Peyer's patch (tissue), 4 donors: Measurements from ENCODE around the gene NCKAP5. TPM values are rescaled to one million over a fixed set of nuclear protein-coding genes. Genes with fewer than 3 reads are reported as not detected.
"Not testable (repeated sequence)": the region's sequence is repeated elsewhere in the genome, so short reads cannot be mapped to it uniquely, and the experiment has no call there.

Experiments
- DNase-seq, 3 donors: peaks; one replicate each; pipeline ENCODE4 v3.0.0-alpha.2; 2017 to 2019
- H3K27ac ChIP-seq, 4 donors: fragments of 200-600 bp; sonication (generic); one replicate each; pipeline ENCODE4 v1.5.1; 2016 to 2019
- H3K27me3 ChIP-seq, 2 donors: fragments of 200-600 bp; sonication (generic); one replicate each; pipeline ENCODE4 v1.5.1; 2019
- H3K36me3 ChIP-seq, 3 donors: fragments of 200-600 bp; sonication (generic); one replicate each; pipeline ENCODE4 v1.5.1; 2016 to 2019
- H3K4me1 ChIP-seq, 4 donors: fragments of 200-600 bp; sonication (generic); one replicate each; pipeline ENCODE4 v1.5.1; 2016 to 2019
- H3K4me3 ChIP-seq, 4 donors: fragments of 200-600 bp; sonication (generic); 1 replicate in 3 of 4; 2 replicates in 1 of 4; pipeline ENCODE4 v1.5.1; 2016 to 2019; ENCODE audit warnings: mild to moderate bottlenecking in 1 of 4
- H3K9me3 ChIP-seq, 4 donors: fragments of 200-600 bp; sonication (generic); one replicate each; pipeline ENCODE4 v1.5.1; 2016 to 2019; ENCODE audit warnings: mild to moderate bottlenecking in 1 of 4
- POLR2A ChIP-seq, 2 donors: fragments of 450-650 bp; IDR thresholded peaks; one replicate each; pipeline ENCODE4 v1.5.1; 2017; ENCODE audit warnings: antibody characterized with exemption in 2 of 2, mild to moderate bottlenecking in 2 of 2, moderate library complexity in 2 of 2
- total RNA-seq, 4 donors: library from RNA; depleted of rRNA; stranded (reverse); fragments of >200 nt; gene quantifications; one replicate each; pipeline ENCODE4 v1.1.0, GENCODE V29; 2016
- TF ChIP-seq, protein P1 (sequence below), 6 experiments: fragments of 450-650 bp in 4 of 6; fragments of 200-600 bp in 2 of 6; sonication (generic) in 1 of 6; IDR thresholded peaks; one replicate each; pipeline ENCODE4 v1.5.1; 2017 to 2019; ENCODE audit warnings: antibody characterized with exemption in 6 of 6, mild to moderate bottlenecking in 3 of 6, moderate library complexity in 1 of 6

The NCKAP5 gene
- total RNA-seq, 4 donors from 2014 or later = 9.1 to 28.5 (median 22.5) TPM

- Histone ChIP-seq H3K36me3 (no peaks in the 10 kb centered on the region), H3K27ac (no peak overlapping the region), H3K9me3 (no peaks in the 10 kb centered on the region), H3K27me3 (no peaks in the 10 kb centered on the region), H3K4me3 (no peak overlapping the region), H3K4me1 (no peaks in the 10 kb centered on the region)
- TF ChIP-seq POLR2A (IDR thresholded peaks at IDR 0.05) = no peak
- TF ChIP-seq, protein P1, sequence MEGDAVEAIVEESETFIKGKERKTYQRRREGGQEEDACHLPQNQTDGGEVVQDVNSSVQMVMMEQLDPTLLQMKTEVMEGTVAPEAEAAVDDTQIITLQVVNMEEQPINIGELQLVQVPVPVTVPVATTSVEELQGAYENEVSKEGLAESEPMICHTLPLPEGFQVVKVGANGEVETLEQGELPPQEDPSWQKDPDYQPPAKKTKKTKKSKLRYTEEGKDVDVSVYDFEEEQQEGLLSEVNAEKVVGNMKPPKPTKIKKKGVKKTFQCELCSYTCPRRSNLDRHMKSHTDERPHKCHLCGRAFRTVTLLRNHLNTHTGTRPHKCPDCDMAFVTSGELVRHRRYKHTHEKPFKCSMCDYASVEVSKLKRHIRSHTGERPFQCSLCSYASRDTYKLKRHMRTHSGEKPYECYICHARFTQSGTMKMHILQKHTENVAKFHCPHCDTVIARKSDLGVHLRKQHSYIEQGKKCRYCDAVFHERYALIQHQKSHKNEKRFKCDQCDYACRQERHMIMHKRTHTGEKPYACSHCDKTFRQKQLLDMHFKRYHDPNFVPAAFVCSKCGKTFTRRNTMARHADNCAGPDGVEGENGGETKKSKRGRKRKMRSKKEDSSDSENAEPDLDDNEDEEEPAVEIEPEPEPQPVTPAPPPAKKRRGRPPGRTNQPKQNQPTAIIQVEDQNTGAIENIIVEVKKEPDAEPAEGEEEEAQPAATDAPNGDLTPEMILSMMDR (IDR thresholded peaks at IDR 0.05) = no peak
- DNase-seq = no peak
Observed at GRCh38 chr2:133213651-133214050, 354.6 kb downstream of the NCKAP5 start.

- Histone ChIP-seq H3K9me3 (peaks cover 0 to 8% (median 1%) of the 10 kb centered on the region in 4 donors), H3K4me1 (no peaks in the 10 kb centered on the region), H3K27ac (no peak overlapping the region), H3K4me3 (no peak overlapping the region), H3K36me3 (no peaks in the 10 kb centered on the region), H3K27me3 (no peaks in the 10 kb centered on the region)
- no peak for TF ChIP-seq POLR2A (IDR thresholded peaks at IDR 0.05)
- TF ChIP-seq, protein P1 (IDR thresholded peaks at IDR 0.05) = no peak
- no peak for DNase-seq
Observed at GRCh38 chr2:133209325-133209724, 358.9 kb downstream of the NCKAP5 start.

GRCh38 chr2:133206666-133207065, 361.6 kb downstream of the NCKAP5 start:
- H3K9me3 ChIP-seq, H3K4me1 ChIP-seq, H3K36me3 ChIP-seq, H3K27me3 ChIP-seq, DNase-seq, H3K4me3 ChIP-seq, H3K27ac ChIP-seq: not testable (repeated sequence)

DNA sequence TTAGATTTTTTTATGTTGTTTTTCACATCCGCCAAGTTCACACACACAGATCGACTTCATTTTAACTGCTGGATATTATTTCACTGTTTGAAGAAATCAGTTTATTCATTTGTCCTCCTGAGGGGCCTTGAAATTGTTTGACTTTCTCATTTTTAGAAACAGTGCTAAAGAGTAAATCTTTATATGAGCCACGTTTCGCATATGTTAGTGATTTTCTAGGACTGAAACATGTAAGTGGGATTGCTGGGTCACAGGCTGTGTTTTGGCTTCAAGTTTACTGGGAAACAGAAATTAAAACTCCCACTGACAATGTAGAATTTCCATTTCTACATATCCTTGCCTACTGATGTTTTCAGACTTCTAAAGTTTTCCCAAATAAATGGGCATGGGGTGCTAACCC, 363.8 kb downstream of the NCKAP5 start:
- no peaks in the 10 kb centered on the region for H3K4me1 ChIP-seq
- H3K9me3 ChIP-seq = peaks cover 0 to 8% (median 1%) of the 10 kb centered on the region in 4 donors
- DNase-seq = no peak
- no peaks in the 10 kb centered on the region for H3K27me3 ChIP-seq
- TF ChIP-seq POLR2A (IDR thresholded peaks at IDR 0.05) = no peak
- TF ChIP-seq, protein P1 (IDR thresholded peaks at IDR 0.05) = no peak
- H3K4me3 ChIP-seq = no peak overlapping the region
- H3K36me3 ChIP-seq = no peaks in the 10 kb centered on the region
- H3K27ac ChIP-seq = no peak overlapping the region

- no peak overlapping the region for H3K4me3 ChIP-seq
- peak in 1 of 3 donors; percentile 47 for DNase-seq
- no peak overlapping the region for H3K27ac ChIP-seq
- TF ChIP-seq, protein P1 (IDR thresholded peaks at IDR 0.05) = no peak
- no peak for TF ChIP-seq POLR2A (IDR thresholded peaks at IDR 0.05)
- H3K4me1 ChIP-seq = no peaks in the 10 kb centered on the region
- no peaks in the 10 kb centered on the region for H3K27me3 ChIP-seq
- no peaks in the 10 kb centered on the region for H3K9me3 ChIP-seq
- H3K36me3 ChIP-seq = no peaks in the 10 kb centered on the region
Observed at GRCh38 chr2:133200684-133201421, 367.4 kb downstream of the NCKAP5 start.

GRCh38 chr2:133198678-133199077, 369.6 kb downstream of the NCKAP5 start:
- Histone ChIP-seq H3K27me3 (no peaks in the 10 kb centered on the region), H3K9me3 (no peaks in the 10 kb centered on the region), H3K4me1 (no peaks in the 10 kb centered on the region), H3K27ac (no peak overlapping the region), H3K4me3 (no peak overlapping the region), H3K36me3 (no peaks in the 10 kb centered on the region)
- no peak for DNase-seq
- TF ChIP-seq, protein P1 (IDR thresholded peaks at IDR 0.05) = no peak
- no peak for TF ChIP-seq POLR2A (IDR thresholded peaks at IDR 0.05)
